Osteoblast (primary cell): ENCODE results near the gene ARHGEF1. TPM values are rescaled to one million over a fixed set of nuclear protein-coding genes. Genes with fewer than 3 reads are reported as not detected.

Experiments
- DNase-seq: peaks from one replicate; pipeline ENCODE4 v3.0.0; 2011; ENCODE audit warnings: low spot score, mixed read lengths; ENCODE audit not compliant: insufficient read length; ENCODE audit errors: missing footprints
- H2AFZ ChIP-seq: 2 replicates; pipeline ENCODE4 v1.6.0; 2011; ENCODE audit warnings: mild to moderate bottlenecking, low read length
- H3K27ac ChIP-seq: 2 replicates; pipeline ENCODE4 v1.5.1; 2011; ENCODE audit warnings: mild to moderate bottlenecking, low read depth, low read length, moderate library complexity
- H3K27me3 ChIP-seq: 2 replicates; pipeline ENCODE4 v1.6.0; 2012; ENCODE audit warnings: mild to moderate bottlenecking, control low read depth, inconsistent platforms, low read length, moderate library complexity; ENCODE audit not compliant: insufficient read depth
- H3K36me3 ChIP-seq: 2 replicates; pipeline ENCODE4 v1.5.1; 2011; ENCODE audit warnings: mild to moderate bottlenecking, low read length, control low read depth, moderate library complexity; ENCODE audit not compliant: insufficient read depth
- H3K4me1 ChIP-seq: 2 replicates; pipeline ENCODE4 v1.5.1; 2011; ENCODE audit warnings: mild to moderate bottlenecking, low read length, control low read depth, moderate library complexity; ENCODE audit not compliant: insufficient read depth
- H3K4me2 ChIP-seq: 2 replicates; pipeline ENCODE4 v1.6.0; 2011; ENCODE audit warnings: mild to moderate bottlenecking, low read length; ENCODE audit not compliant: insufficient read depth
- H3K4me3 ChIP-seq: fragments of 200-600 bp; sonication (generic); 3 replicates; pipeline ENCODE4 v1.5.1; 2012; ENCODE audit warnings: mild to moderate bottlenecking, low read length, inconsistent platforms; ENCODE audit not compliant: insufficient read depth
- H3K79me2 ChIP-seq: 2 replicates; pipeline ENCODE4 v1.6.0; 2012; ENCODE audit warnings: mild to moderate bottlenecking, low read length, control low read depth, inconsistent platforms; ENCODE audit not compliant: insufficient read depth
- H3K9me3 ChIP-seq: 2 replicates; pipeline ENCODE4 v1.5.1; 2011; ENCODE audit warnings: low read depth, low read length, control low read depth
- H4K20me1 ChIP-seq: 2 replicates; pipeline ENCODE4 v1.6.0; 2012; ENCODE audit warnings: mild to moderate bottlenecking, low read length, control low read depth; ENCODE audit not compliant: insufficient read depth
- CTCF ChIP-seq: IDR thresholded peaks from 2 replicates; pipeline ENCODE4 v1.5.1; 2011; ENCODE audit warnings: mild to moderate bottlenecking, low read depth, low read length, moderate library complexity; ENCODE audit errors: extremely low read depth
- total RNA-seq: library from RNA; depleted of rRNA; stranded (reverse); fragments of >200 nt; gene quantifications from 2 replicates; pipeline ENCODE4 v1.2.3, GENCODE V29; 2012

The ARHGEF1 gene
- total RNA-seq, 1 donor: 31.8 TPM

- Histone ChIP-seq H2AFZ (no peak overlapping the region), H3K79me2 (peaks cover 55% of the 10 kb centered on the region), H3K36me3 (peaks cover 48% of the 10 kb centered on the region)
Measured at GRCh38 chr19:41860419-41861115, 22.4 kb upstream of the ARHGEF1 start.

GRCh38 chr19:41861116-41861768 lies 21.7 kb upstream of the ARHGEF1 start:
- Histone ChIP-seq H4K20me1 (peaks cover 46% of the 10 kb centered on the region), H3K27ac (peak overlapping the region; percentile 95), H2AFZ (no peak overlapping the region), H3K4me2 (peak overlapping the region; percentile 97), H3K36me3 (peaks cover 52% of the 10 kb centered on the region), H3K27me3 (peaks cover 3% of the 10 kb centered on the region), H3K4me3 (peak overlapping the region; percentile 93), H3K4me1 (peaks cover 28% of the 10 kb centered on the region), H3K9me3 (no peaks in the 10 kb centered on the region), H3K79me2 (peaks cover 59% of the 10 kb centered on the region)
- TF ChIP-seq CTCF: no peak
- DNase-seq: no peak

More at GRCh38 chr19:41860419-41861115, 22.4 kb upstream of the ARHGEF1 start:
- Histone ChIP-seq H4K20me1 (peaks cover 44% of the 10 kb centered on the region), H3K9me3 (no peaks in the 10 kb centered on the region), H3K4me2 (peak overlapping the region; percentile 97), H3K4me3 (peak overlapping the region; percentile 93), H3K4me1 (peaks cover 28% of the 10 kb centered on the region), H3K27me3 (peaks cover 3% of the 10 kb centered on the region), H3K27ac (peak overlapping the region; percentile 95)
- no peak for TF ChIP-seq CTCF
- peak; percentile 73 for DNase-seq

- H3K79me2 ChIP-seq: peaks cover 63% of the 10 kb centered on the region
- no peak overlapping the region for H3K27ac ChIP-seq
- peaks cover 3% of the 10 kb centered on the region for H3K27me3 ChIP-seq
- peaks cover 28% of the 10 kb centered on the region for H3K4me1 ChIP-seq
- H3K36me3 ChIP-seq: peaks cover 56% of the 10 kb centered on the region
- TF ChIP-seq CTCF: no peak
- H2AFZ ChIP-seq: no peak overlapping the region
- peak; percentile 77 for DNase-seq
- H3K4me2 ChIP-seq: peak overlapping the region; percentile 97
- H3K9me3 ChIP-seq: no peaks in the 10 kb centered on the region
- H3K4me3 ChIP-seq: peak overlapping the region; percentile 93
- H4K20me1 ChIP-seq: peaks cover 50% of the 10 kb centered on the region
Measured at GRCh38 chr19:41861846-41862245, 21.1 kb upstream of the ARHGEF1 start.

- Histone ChIP-seq H3K4me1 (peaks cover 28% of the 10 kb centered on the region), H3K4me2 (peak overlapping the region; percentile 97), H3K79me2 (peaks cover 70% of the 10 kb centered on the region), H4K20me1 (peaks cover 56% of the 10 kb centered on the region), H3K36me3 (peaks cover 58% of the 10 kb centered on the region), H3K9me3 (no peaks in the 10 kb centered on the region), H3K27me3 (peaks cover 3% of the 10 kb centered on the region), H3K27ac (no peak overlapping the region), H3K4me3 (peak overlapping the region; percentile 24), H2AFZ (no peak overlapping the region)
- no peak for TF ChIP-seq CTCF
- DNase-seq: peak; percentile 76
Measured at GRCh38 chr19:41862445-41862986, 20.5 kb upstream of the ARHGEF1 start.
